Measurements from ENCODE around the gene MACROD2. TPM values are rescaled to one million over a fixed set of nuclear protein-coding genes. Genes with fewer than 3 reads are reported as not detected.

MACROD2 gene
- total and polyA plus RNA-seq, 2 experiments from 2014 or later: 2.8 to 4.3 TPM

- TF ChIP-seq REST (IDR thresholded peaks at IDR 0.05; ENCODE audit: unreplicated experiment) (no peak), CREB1 (CRISPR knock-in tag; IDR thresholded peaks at IDR 0.05; ENCODE audit: low read depth) (no peak), EZH2 (IDR thresholded peaks at IDR 0.05; ENCODE audit: low read depth, unreplicated experiment) (no peak)
Observed at GRCh38 chr20:15336536-15336935, 1341.2 kb downstream of the MACROD2 start (continued).

GRCh38 chr20:15339264-15339663 is 1343.9 kb downstream of the MACROD2 start:
- Mint-ChIP-seq H3K27me3 (ENCODE audit: insufficient read depth, low read depth, poor library complexity) (no peaks in the 10 kb centered on the region), H3K9me3 (no peaks in the 10 kb centered on the region), H3K27ac (no peak overlapping the region), H3K4me1 (peaks cover 20% of the 10 kb centered on the region), H3K4me3 (no peak overlapping the region), H3K36me3 (ENCODE audit: low read depth) (no peaks in the 10 kb centered on the region)
- H3F3A ChIP-seq (replicated peaks; ENCODE audit: low read depth): no peaks in the 10 kb centered on the region
- ATAC-seq (no peak), DNase-seq (ENCODE audit: low spot score) (no peak)
- H3K4me3 ChIP-seq: no peak overlapping the region
- no peaks in the 10 kb centered on the region for H3K79me2 ChIP-seq (replicated peaks; ENCODE audit: insufficient read depth)
- H3K27me3 ChIP-seq (ENCODE audit: insufficient read depth): no peaks in the 10 kb centered on the region
- no peaks in the 10 kb centered on the region for H3K9me2 ChIP-seq (ENCODE audit: insufficient read depth)
- no peaks in the 10 kb centered on the region for H4K20me1 ChIP-seq (replicated peaks; ENCODE audit: insufficient read depth)
- H3K4me2 ChIP-seq: no peak overlapping the region
- no peak overlapping the region for H3K27ac ChIP-seq (ENCODE audit: low read depth)
- no peaks in the 10 kb centered on the region for H3K36me3 ChIP-seq (ENCODE audit: insufficient read depth)
- H2AFZ ChIP-seq: no peak overlapping the region
- peaks cover 4% of the 10 kb centered on the region for H3K4me1 ChIP-seq (ENCODE audit: insufficient read depth)
- no peak for TF ChIP-seq CREB1 (CRISPR knock-in tag; IDR thresholded peaks at IDR 0.05; ENCODE audit: low read depth)
- no peak for TF ChIP-seq POLR2AphosphoS5 (IDR thresholded peaks at IDR 0.05; ENCODE audit: low read depth)
- TF ChIP-seq ETS1 (IDR thresholded peaks at IDR 0.05): no peak
- no peak for TF ChIP-seq REST (IDR thresholded peaks at IDR 0.05; ENCODE audit: unreplicated experiment)
- no peak for TF ChIP-seq ZNF331 (CRISPR knock-in tag; IDR thresholded peaks at IDR 0.05; ENCODE audit: low read depth)
- no peak for TF ChIP-seq NANOG (IDR thresholded peaks at IDR 0.05; ENCODE audit: borderline replicate concordance)
- TF ChIP-seq STAT1 (IDR thresholded peaks at IDR 0.05; ENCODE audit: unreplicated experiment): no peak
- no peak for TF ChIP-seq EZH2 (IDR thresholded peaks at IDR 0.05; ENCODE audit: low read depth, unreplicated experiment)
- no peak for TF ChIP-seq CTCF (conservative IDR thresholded peaks at IDR 0.05; ENCODE audit: low read depth in 2 of 2)
- TF ChIP-seq ZNF114 (CRISPR knock-in tag; IDR thresholded peaks at IDR 0.05): no peak
- TF ChIP-seq EZH2phosphoT487 (IDR thresholded peaks at IDR 0.05; ENCODE audit: unreplicated experiment): no peak

Data from GM23338 (cell line).